Measurements from ENCODE around the gene ZMAT5.
"Not testable (repeated sequence)": the region's sequence is repeated elsewhere in the genome, so short reads cannot be mapped to it uniquely, and the experiment has no call there.

The ZMAT5 gene

GRCh38 chr22:29784451-29785361 lies 17.9 kb upstream of the ZMAT5 start:
- DNase-seq: no peak

- no peak for DNase-seq
These were observed 15.4 kb upstream of the ZMAT5 start for GRCh38 chr22:29782061-29782845.

GRCh38 chr22:29780748-29781676 lies 14.2 kb upstream of the ZMAT5 start:
- DNase-seq: no peak

- DNase-seq: no peak
These were observed 13.4 kb upstream of the ZMAT5 start for GRCh38 chr22:29780220-29780619.

GRCh38 chr22:29773233-29773632 lies 6.4 kb upstream of the ZMAT5 start:
- DNase-seq: no peak

- no peak for DNase-seq
These were observed 5.4 kb upstream of the ZMAT5 start for GRCh38 chr22:29772170-29772641.

GRCh38 chr22:29769723-29770321 lies 3.0 kb upstream of the ZMAT5 start:
- no peak for DNase-seq

- peak; percentile 8 for DNase-seq
These were observed 1.4 kb upstream of the ZMAT5 start for GRCh38 chr22:29768052-29768693.

GRCh38 chr22:29767171-29768051 lies 604 bp upstream of the ZMAT5 start, which contains the start of gene UQCR10:
TSS of gene UQCR10 (plus strand) at chr22:29767369. CDS start at chr22:29767399, 30 bp downstream.
- peak; percentile 95 for DNase-seq

- peak; percentile 19 for DNase-seq
These were observed 739 bp downstream of the ZMAT5 start for GRCh38 chr22:29765905-29766631.

GRCh38 chr22:29762263-29762662 lies 4.5 kb downstream of the ZMAT5 start:
- DNase-seq: no peak

- DNase-seq: no peak
These were observed 7.8 kb downstream of the ZMAT5 start for GRCh38 chr22:29758959-29759358.

- DNase-seq: no peak
These were observed 8.7 kb downstream of the ZMAT5 start for GRCh38 chr22:29758068-29758622.

GRCh38 chr22:29757096-29757495 lies 9.7 kb downstream of the ZMAT5 start:
- DNase-seq: no peak

- no peak for DNase-seq
These were observed 10.5 kb downstream of the ZMAT5 start for GRCh38 chr22:29756341-29756740.

- DNase-seq: no peak
These were observed 10.9 kb downstream of the ZMAT5 start for GRCh38 chr22:29755889-29756288.

- DNase-seq: not testable (repeated sequence)
These were observed 12.0 kb downstream of the ZMAT5 start for GRCh38 chr22:29754658-29755395.

GRCh38 chr22:29753808-29754657 lies 12.8 kb downstream of the ZMAT5 start:
- no peak for DNase-seq
